ENCODE data around the gene NADK.

DNA sequence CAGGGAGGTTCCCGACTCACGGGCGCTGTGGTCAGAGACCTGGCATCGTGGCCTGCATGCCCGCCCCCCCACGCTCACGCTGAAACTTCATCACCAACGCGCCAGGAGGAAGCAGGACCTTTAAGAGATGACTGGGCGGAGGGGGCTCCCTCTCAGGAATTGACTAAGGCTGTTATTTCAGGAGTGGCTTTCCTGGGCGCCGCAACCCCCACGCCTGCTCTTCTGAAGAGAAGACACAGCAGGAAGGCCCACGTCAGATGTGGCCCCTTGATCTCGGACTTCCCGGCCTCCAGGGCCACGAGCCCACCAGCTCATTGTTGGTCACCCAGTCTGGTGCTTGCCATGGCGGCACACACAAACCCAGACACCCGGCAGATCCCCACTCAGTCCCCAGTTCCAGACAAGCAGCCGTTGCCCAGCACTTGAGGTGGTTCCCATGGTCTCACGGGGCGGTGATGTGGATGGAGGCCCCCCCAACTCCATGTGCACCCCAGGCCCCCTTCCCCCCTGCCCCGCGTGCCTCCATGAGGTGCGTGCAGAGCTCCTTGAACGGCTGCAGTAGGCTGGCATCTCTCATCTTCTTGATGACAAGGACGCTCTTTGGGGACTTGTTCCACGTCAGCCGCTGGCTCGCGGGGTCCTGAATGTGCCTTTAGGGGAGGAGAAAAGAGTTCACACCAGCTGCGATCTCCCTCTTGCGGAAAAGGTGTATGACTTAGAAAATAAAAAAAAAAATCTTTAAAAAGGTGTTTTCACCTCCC, 21.4 kb downstream of the NADK start:
- no peak for TF ChIP-seq ELF4 (CRISPR knock-in tag; IDR thresholded peaks at IDR 0.05; ENCODE audit: low read depth)
- TF ChIP-seq ZNF232 (CRISPR knock-in tag; IDR thresholded peaks at IDR 0.05): no peak
- TF ChIP-seq ESRRA (CRISPR knock-in tag; IDR thresholded peaks at IDR 0.05; ENCODE audit: borderline replicate concordance): no peak
- TF ChIP-seq, protein P1, sequence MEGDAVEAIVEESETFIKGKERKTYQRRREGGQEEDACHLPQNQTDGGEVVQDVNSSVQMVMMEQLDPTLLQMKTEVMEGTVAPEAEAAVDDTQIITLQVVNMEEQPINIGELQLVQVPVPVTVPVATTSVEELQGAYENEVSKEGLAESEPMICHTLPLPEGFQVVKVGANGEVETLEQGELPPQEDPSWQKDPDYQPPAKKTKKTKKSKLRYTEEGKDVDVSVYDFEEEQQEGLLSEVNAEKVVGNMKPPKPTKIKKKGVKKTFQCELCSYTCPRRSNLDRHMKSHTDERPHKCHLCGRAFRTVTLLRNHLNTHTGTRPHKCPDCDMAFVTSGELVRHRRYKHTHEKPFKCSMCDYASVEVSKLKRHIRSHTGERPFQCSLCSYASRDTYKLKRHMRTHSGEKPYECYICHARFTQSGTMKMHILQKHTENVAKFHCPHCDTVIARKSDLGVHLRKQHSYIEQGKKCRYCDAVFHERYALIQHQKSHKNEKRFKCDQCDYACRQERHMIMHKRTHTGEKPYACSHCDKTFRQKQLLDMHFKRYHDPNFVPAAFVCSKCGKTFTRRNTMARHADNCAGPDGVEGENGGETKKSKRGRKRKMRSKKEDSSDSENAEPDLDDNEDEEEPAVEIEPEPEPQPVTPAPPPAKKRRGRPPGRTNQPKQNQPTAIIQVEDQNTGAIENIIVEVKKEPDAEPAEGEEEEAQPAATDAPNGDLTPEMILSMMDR (IDR thresholded peaks at IDR 0.05): no peak
- TF ChIP-seq, protein P2, sequence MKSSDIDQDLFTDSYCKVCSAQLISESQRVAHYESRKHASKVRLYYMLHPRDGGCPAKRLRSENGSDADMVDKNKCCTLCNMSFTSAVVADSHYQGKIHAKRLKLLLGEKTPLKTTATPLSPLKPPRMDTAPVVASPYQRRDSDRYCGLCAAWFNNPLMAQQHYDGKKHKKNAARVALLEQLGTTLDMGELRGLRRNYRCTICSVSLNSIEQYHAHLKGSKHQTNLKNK (CRISPR knock-in tag; IDR thresholded peaks at IDR 0.05): no peak
- TF ChIP-seq GABPB1 (CRISPR knock-in tag; IDR thresholded peaks at IDR 0.05): no peak
- TF ChIP-seq, protein P3, sequence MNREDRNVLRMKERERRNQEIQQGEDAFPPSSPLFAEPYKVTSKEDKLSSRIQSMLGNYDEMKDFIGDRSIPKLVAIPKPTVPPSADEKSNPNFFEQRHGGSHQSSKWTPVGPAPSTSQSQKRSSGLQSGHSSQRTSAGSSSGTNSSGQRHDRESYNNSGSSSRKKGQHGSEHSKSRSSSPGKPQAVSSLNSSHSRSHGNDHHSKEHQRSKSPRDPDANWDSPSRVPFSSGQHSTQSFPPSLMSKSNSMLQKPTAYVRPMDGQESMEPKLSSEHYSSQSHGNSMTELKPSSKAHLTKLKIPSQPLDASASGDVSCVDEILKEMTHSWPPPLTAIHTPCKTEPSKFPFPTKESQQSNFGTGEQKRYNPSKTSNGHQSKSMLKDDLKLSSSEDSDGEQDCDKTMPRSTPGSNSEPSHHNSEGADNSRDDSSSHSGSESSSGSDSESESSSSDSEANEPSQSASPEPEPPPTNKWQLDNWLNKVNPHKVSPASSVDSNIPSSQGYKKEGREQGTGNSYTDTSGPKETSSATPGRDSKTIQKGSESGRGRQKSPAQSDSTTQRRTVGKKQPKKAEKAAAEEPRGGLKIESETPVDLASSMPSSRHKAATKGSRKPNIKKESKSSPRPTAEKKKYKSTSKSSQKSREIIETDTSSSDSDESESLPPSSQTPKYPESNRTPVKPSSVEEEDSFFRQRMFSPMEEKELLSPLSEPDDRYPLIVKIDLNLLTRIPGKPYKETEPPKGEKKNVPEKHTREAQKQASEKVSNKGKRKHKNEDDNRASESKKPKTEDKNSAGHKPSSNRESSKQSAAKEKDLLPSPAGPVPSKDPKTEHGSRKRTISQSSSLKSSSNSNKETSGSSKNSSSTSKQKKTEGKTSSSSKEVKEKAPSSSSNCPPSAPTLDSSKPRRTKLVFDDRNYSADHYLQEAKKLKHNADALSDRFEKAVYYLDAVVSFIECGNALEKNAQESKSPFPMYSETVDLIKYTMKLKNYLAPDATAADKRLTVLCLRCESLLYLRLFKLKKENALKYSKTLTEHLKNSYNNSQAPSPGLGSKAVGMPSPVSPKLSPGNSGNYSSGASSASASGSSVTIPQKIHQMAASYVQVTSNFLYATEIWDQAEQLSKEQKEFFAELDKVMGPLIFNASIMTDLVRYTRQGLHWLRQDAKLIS (CRISPR knock-in tag; IDR thresholded peaks at IDR 0.05; ENCODE audit: borderline replicate concordance): no peak
